ENCODE measurements around the gene SLC22A4. TPM values are rescaled to one million over a fixed set of nuclear protein-coding genes. Genes with fewer than 3 reads are reported as not detected.

Gene SLC22A4
- total RNA-seq, 1 donor, result 2.9 TPM

DNA sequence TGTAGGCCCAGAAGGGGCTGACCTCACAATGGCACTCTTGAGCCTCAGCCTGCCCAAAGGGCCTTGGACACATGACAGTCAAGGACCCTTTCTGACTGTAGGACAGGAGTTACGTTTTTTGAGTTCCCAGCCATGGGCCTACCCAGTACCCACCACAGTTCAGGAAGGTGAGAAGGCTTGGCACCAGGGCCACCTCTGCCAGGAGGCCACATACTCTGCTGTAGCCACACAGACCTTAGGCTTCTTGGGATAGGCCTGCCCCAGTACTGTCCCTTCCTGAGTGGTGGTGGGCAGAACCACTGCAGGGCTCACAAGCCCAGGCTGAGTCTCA lies 23.9 kb upstream of the SLC22A4 start:
- H3K36me3 ChIP-seq (ENCODE audit: insufficient read depth, low read length), result peaks cover 83% of the 10 kb centered on the region
- H3K4me1 ChIP-seq (ENCODE audit: insufficient read depth, low read length), result peaks cover 21% of the 10 kb centered on the region
- H2AFZ ChIP-seq (ENCODE audit: low read length), result no peak overlapping the region
- no peaks in the 10 kb centered on the region for H3K27me3 ChIP-seq (ENCODE audit: insufficient read depth, low read length)
- H4K20me1 ChIP-seq (ENCODE audit: insufficient read depth, low read length), result peaks cover 67% of the 10 kb centered on the region
- peaks cover 30% of the 10 kb centered on the region for H3K79me2 ChIP-seq (ENCODE audit: insufficient read depth, low read length)
- no peak overlapping the region for H3K4me2 ChIP-seq (ENCODE audit: insufficient read depth, low read length)
- TF ChIP-seq, protein P1, sequence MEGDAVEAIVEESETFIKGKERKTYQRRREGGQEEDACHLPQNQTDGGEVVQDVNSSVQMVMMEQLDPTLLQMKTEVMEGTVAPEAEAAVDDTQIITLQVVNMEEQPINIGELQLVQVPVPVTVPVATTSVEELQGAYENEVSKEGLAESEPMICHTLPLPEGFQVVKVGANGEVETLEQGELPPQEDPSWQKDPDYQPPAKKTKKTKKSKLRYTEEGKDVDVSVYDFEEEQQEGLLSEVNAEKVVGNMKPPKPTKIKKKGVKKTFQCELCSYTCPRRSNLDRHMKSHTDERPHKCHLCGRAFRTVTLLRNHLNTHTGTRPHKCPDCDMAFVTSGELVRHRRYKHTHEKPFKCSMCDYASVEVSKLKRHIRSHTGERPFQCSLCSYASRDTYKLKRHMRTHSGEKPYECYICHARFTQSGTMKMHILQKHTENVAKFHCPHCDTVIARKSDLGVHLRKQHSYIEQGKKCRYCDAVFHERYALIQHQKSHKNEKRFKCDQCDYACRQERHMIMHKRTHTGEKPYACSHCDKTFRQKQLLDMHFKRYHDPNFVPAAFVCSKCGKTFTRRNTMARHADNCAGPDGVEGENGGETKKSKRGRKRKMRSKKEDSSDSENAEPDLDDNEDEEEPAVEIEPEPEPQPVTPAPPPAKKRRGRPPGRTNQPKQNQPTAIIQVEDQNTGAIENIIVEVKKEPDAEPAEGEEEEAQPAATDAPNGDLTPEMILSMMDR (IDR thresholded peaks at IDR 0.05; ENCODE audit: extremely low read depth, low read depth, low read length), result no peak
- DNase-seq (ENCODE audit: insufficient read length, low spot score, missing footprints), result no peak
- H3K4me3 ChIP-seq (ENCODE audit: insufficient read depth, low read length), result no peak overlapping the region
- H3K9me3 ChIP-seq (ENCODE audit: low read depth, low read length), result no peaks in the 10 kb centered on the region
- H3K27ac ChIP-seq (ENCODE audit: low read depth, low read length), result no peak overlapping the region

- Histone ChIP-seq H3K36me3 (ENCODE audit: insufficient read depth, low read length) (peaks cover 83% of the 10 kb centered on the region), H3K27ac (ENCODE audit: low read depth, low read length) (no peak overlapping the region), H3K79me2 (ENCODE audit: insufficient read depth, low read length) (peaks cover 27% of the 10 kb centered on the region)
Observed at GRCh38 chr5:132270706-132271105, 23.5 kb upstream of the SLC22A4 start.

DNA sequence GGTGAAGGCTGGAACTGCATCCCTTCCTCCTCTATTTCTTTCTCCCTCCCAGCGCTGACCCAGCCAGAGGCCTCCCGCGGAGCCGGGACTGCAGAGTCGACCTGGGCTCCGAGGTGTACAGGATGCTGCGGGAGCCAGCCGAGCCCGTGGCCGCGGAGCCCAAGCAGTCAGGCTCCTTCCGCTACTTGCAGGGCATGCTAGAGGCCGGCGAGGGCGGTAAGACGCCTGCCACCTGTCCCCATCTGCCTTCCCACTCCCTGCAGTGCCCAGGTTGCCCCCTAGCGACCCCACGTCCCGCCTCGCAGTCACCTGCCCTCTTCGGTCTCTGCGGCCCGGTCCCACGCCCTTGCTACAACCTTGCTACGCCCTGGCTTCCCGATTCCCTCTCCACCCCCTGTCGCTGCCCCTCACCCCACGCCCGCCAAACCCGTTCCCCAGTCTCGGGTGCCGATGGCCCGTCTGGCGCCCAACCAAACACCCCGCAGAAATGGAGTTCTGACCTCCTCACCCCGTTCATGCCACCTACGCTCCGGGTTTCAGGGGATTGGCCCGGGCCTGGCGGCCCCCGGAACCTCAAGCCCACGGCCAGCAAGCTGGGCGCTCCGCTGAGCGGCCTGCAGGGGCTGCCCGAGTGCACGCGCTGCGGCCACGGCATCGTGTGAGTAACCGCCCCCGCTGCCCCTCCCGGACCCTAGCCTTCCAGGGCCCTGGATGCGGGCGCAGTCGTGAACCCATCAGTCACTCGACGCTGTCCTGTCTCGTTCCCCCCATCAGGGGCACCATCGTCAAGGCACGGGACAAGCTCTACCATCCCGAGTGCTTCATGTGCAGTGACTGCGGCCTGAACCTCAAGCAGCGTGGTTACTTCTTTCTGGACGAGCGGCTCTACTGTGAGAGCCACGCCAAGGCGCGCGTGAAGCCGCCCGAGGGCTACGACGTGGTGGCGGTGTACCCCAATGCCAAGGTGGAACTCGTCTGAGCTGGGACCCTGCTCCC lies 22.6 kb upstream of the SLC22A4 start:
- DNase-seq (ENCODE audit: insufficient read length, low spot score, missing footprints), result peak; percentile 66
- Histone ChIP-seq H3K9me3 (ENCODE audit: low read depth, low read length) (no peaks in the 10 kb centered on the region), H3K4me1 (ENCODE audit: insufficient read depth, low read length) (peaks cover 10% of the 10 kb centered on the region), H3K79me2 (ENCODE audit: insufficient read depth, low read length) (peaks cover 21% of the 10 kb centered on the region), H2AFZ (ENCODE audit: low read length) (no peak overlapping the region), H3K27me3 (ENCODE audit: insufficient read depth, low read length) (no peaks in the 10 kb centered on the region), H3K4me2 (ENCODE audit: insufficient read depth, low read length) (no peak overlapping the region), H3K4me3 (ENCODE audit: insufficient read depth, low read length) (no peak overlapping the region), H4K20me1 (ENCODE audit: insufficient read depth, low read length) (peaks cover 60% of the 10 kb centered on the region), H3K27ac (ENCODE audit: low read depth, low read length) (no peak overlapping the region), H3K36me3 (ENCODE audit: insufficient read depth, low read length) (peaks cover 76% of the 10 kb centered on the region)
- TF ChIP-seq, protein P1 (IDR thresholded peaks at IDR 0.05; ENCODE audit: extremely low read depth, low read depth, low read length), result no peak

More at GRCh38 chr5:132270706-132271105, 23.5 kb upstream of the SLC22A4 start:
- no peak overlapping the region for H3K4me2 ChIP-seq (ENCODE audit: insufficient read depth, low read length)
- H3K4me1 ChIP-seq (ENCODE audit: insufficient read depth, low read length), result peaks cover 17% of the 10 kb centered on the region
- no peaks in the 10 kb centered on the region for H3K9me3 ChIP-seq (ENCODE audit: low read depth, low read length)
- peak; percentile 41 for DNase-seq (ENCODE audit: insufficient read length, low spot score, missing footprints)
- no peak overlapping the region for H2AFZ ChIP-seq (ENCODE audit: low read length)
- H3K4me3 ChIP-seq (ENCODE audit: insufficient read depth, low read length), result no peak overlapping the region
- H3K27me3 ChIP-seq (ENCODE audit: insufficient read depth, low read length), result no peaks in the 10 kb centered on the region
- TF ChIP-seq, protein P1 (IDR thresholded peaks at IDR 0.05; ENCODE audit: extremely low read depth, low read depth, low read length), result no peak
- peaks cover 67% of the 10 kb centered on the region for H4K20me1 ChIP-seq (ENCODE audit: insufficient read depth, low read length)

Data from osteoblast (primary cell).